ENCODE measurements around the gene FGGY.

Gene FGGY

GRCh38 chr1:59747420-59748024, 450.6 kb downstream of the FGGY start:
- DNase-seq (ENCODE audit: extremely low spot score) = no peak
- POLR2A ChIA-PET = no interaction called here
- no peak for TF ChIP-seq CTCF (IDR thresholded peaks at IDR 0.05; ENCODE audit: control extremely low read depth, extremely low read depth, low read depth, missing control alignments)

GRCh38 chr1:59748123-59748522, 451.2 kb downstream of the FGGY start:
- DNase-seq (ENCODE audit: extremely low spot score) = no peak
- no peak for TF ChIP-seq CTCF (IDR thresholded peaks at IDR 0.05; ENCODE audit: control extremely low read depth, extremely low read depth, low read depth, missing control alignments)
- CTCF ChIA-PET = interaction anchor here (0.8 to 8.8 kb wide), 6 partner anchors 9 to 68 kb away, joined by 3 to 61 read pairs (median 4); no protein-coding TSS in a partner anchor
- POLR2A ChIA-PET = no interaction called here

More at GRCh38 chr1:59747420-59748024, 450.6 kb downstream of the FGGY start:
- CTCF ChIA-PET = interaction anchor here (0.8 to 8.8 kb wide), 4 partner anchors 10 to 68 kb away, joined by 3 to 61 read pairs (median 6); no protein-coding TSS in a partner anchor

GRCh38 chr1:59750328-59751003, 453.6 kb downstream of the FGGY start:
- TF ChIP-seq CTCF (IDR thresholded peaks at IDR 0.05; ENCODE audit: control extremely low read depth, extremely low read depth, low read depth, missing control alignments) = no peak
- DNase-seq (ENCODE audit: extremely low spot score) = no peak
- ChIA-PET POLR2A (no interaction called here), CTCF (interaction anchor here (1.4 to 8.8 kb wide), 5 partner anchors 11 to 74 kb away, joined by 3 to 61 read pairs (median 7); no protein-coding TSS in a partner anchor)

GRCh38 chr1:59751004-59751395, 454.1 kb downstream of the FGGY start:
- ChIA-PET CTCF (interaction anchor here (1.1 to 8.8 kb wide), 6 partner anchors 10 to 1011 kb away, joined by 3 to 61 read pairs (median 5); no protein-coding TSS in a partner anchor), POLR2A (no interaction called here)
- no peak for TF ChIP-seq CTCF (IDR thresholded peaks at IDR 0.05; ENCODE audit: control extremely low read depth, extremely low read depth, low read depth, missing control alignments)
- no peak for DNase-seq (ENCODE audit: extremely low spot score)

GRCh38 chr1:59751801-59752200, 454.9 kb downstream of the FGGY start:
- no peak for DNase-seq (ENCODE audit: extremely low spot score)
- POLR2A ChIA-PET = no interaction called here
- no peak for TF ChIP-seq CTCF (IDR thresholded peaks at IDR 0.05; ENCODE audit: control extremely low read depth, extremely low read depth, low read depth, missing control alignments)
- CTCF ChIA-PET = interaction anchor here (1.0 to 8.8 kb wide), 10 partner anchors 9 to 1100 kb away, joined by 3 to 61 read pairs (median 3); no protein-coding TSS in a partner anchor

GRCh38 chr1:59752556-59753414, 455.9 kb downstream of the FGGY start:
- DNase-seq (ENCODE audit: extremely low spot score) = peak; percentile 28
- ChIA-PET CTCF (interaction anchor here (0.9 to 8.8 kb wide), 5 partner anchors 8 to 1101 kb away, joined by 3 to 61 read pairs (median 5); no protein-coding TSS in a partner anchor), POLR2A (no interaction called here)
- TF ChIP-seq CTCF (IDR thresholded peaks at IDR 0.05; ENCODE audit: control extremely low read depth, extremely low read depth, low read depth, missing control alignments) = no peak
